ENCODE data around the gene IL1RAPL1. TPM values are rescaled to one million over a fixed set of nuclear protein-coding genes. Genes with fewer than 3 reads are reported as not detected.

IL1RAPL1 gene
- total and polyA plus RNA-seq, 4 experiments from 2014 or later = not detected

- POLR2A ChIA-PET (ENCODE audit: partially characterized antibody) = no interaction called here
- no peak overlapping the region for H3K27ac ChIP-seq (ENCODE audit: low read depth, low read length)
- CTCF ChIA-PET (ENCODE audit: partially characterized antibody) = no interaction called here
- no peak overlapping the region for H3K4me3 Mint-ChIP-seq
- no peak overlapping the region for H3K4me3 ChIP-seq (ENCODE audit: low read length in 2 of 2)
- peaks cover 0 to 3% (median 0%) of the 10 kb centered on the region in 8 donors for H3K9me3 Mint-ChIP-seq
- no peak overlapping the region for H3K27ac Mint-ChIP-seq
- H3K4me1 Mint-ChIP-seq = no peaks in the 10 kb centered on the region
- H3K36me3 Mint-ChIP-seq = no peaks in the 10 kb centered on the region
- H3K4me1 ChIP-seq (ENCODE audit: insufficient read depth, low read length) = no peaks in the 10 kb centered on the region
- no peak for DNase-seq
- no peaks in the 10 kb centered on the region for H3K36me3 ChIP-seq (ENCODE audit: insufficient read depth, low read length)
- intact Hi-C loops (cut with micrococcal nuclease) = no loop called here
- H3K9me3 ChIP-seq (ENCODE audit: control insufficient read depth in 1 of 2, low read length in 2 of 2) = no peaks in the 10 kb centered on the region
- H3K27me3 Mint-ChIP-seq = no peaks in the 10 kb centered on the region
- H3K27me3 ChIP-seq (ENCODE audit: insufficient read depth, low read length) = no peaks in the 10 kb centered on the region
These were observed 1100.4 kb downstream of the IL1RAPL1 start for GRCh38 chrX:29687687-29688086.

GRCh38 chrX:29690061-29690460 is 1102.8 kb downstream of the IL1RAPL1 start:
- no peaks in the 10 kb centered on the region for H3K9me3 ChIP-seq (ENCODE audit: control insufficient read depth in 1 of 2, low read length in 2 of 2)
- H3K4me1 ChIP-seq (ENCODE audit: insufficient read depth, low read length) = no peaks in the 10 kb centered on the region
- H3K4me3 ChIP-seq (ENCODE audit: low read length in 2 of 2) = no peak overlapping the region
- Mint-ChIP-seq H3K4me1 (no peaks in the 10 kb centered on the region), H3K36me3 (no peaks in the 10 kb centered on the region), H3K27me3 (no peaks in the 10 kb centered on the region), H3K4me3 (no peak overlapping the region), H3K9me3 (peaks cover 0 to 4% (median 0%) of the 10 kb centered on the region in 8 donors), H3K27ac (no peak overlapping the region)
- no peak overlapping the region for H3K27ac ChIP-seq (ENCODE audit: low read depth, low read length)
- ChIA-PET POLR2A (ENCODE audit: partially characterized antibody) (no interaction called here), CTCF (ENCODE audit: partially characterized antibody) (no interaction called here)
- DNase-seq = no peak
- no peaks in the 10 kb centered on the region for H3K36me3 ChIP-seq (ENCODE audit: insufficient read depth, low read length)
- H3K27me3 ChIP-seq (ENCODE audit: insufficient read depth, low read length) = no peaks in the 10 kb centered on the region
- intact Hi-C loops (cut with micrococcal nuclease) = no loop called here

- peaks cover 0 to 4% (median 0%) of the 10 kb centered on the region in 8 donors for H3K9me3 Mint-ChIP-seq
These were observed 1103.8 kb downstream of the IL1RAPL1 start for GRCh38 chrX:29691044-29691443.

GRCh38 chrX:29693912-29694311 is 1106.7 kb downstream of the IL1RAPL1 start:
- CTCF ChIA-PET (ENCODE audit: partially characterized antibody) = no interaction called here
- POLR2A ChIA-PET (ENCODE audit: partially characterized antibody) = no interaction called here

More at GRCh38 chrX:29691044-29691443, 1103.8 kb downstream of the IL1RAPL1 start:
- Mint-ChIP-seq H3K36me3 (no peaks in the 10 kb centered on the region), H3K27me3 (no peaks in the 10 kb centered on the region), H3K4me3 (no peak overlapping the region), H3K4me1 (no peaks in the 10 kb centered on the region), H3K27ac (no peak overlapping the region)
- H3K27ac ChIP-seq (ENCODE audit: low read depth, low read length) = no peak overlapping the region
- intact Hi-C loops (cut with micrococcal nuclease) = no loop called here
- CTCF ChIA-PET (ENCODE audit: partially characterized antibody) = no interaction called here
- no peaks in the 10 kb centered on the region for H3K36me3 ChIP-seq (ENCODE audit: insufficient read depth, low read length)
- no peaks in the 10 kb centered on the region for H3K4me1 ChIP-seq (ENCODE audit: insufficient read depth, low read length)
- no peaks in the 10 kb centered on the region for H3K9me3 ChIP-seq (ENCODE audit: control insufficient read depth in 1 of 2, low read length in 2 of 2)
- POLR2A ChIA-PET (ENCODE audit: partially characterized antibody) = no interaction called here
- DNase-seq = no peak
- H3K27me3 ChIP-seq (ENCODE audit: insufficient read depth, low read length) = no peaks in the 10 kb centered on the region
- no peak overlapping the region for H3K4me3 ChIP-seq (ENCODE audit: low read length in 2 of 2)

GRCh38 chrX:29699239-29699638 is 1112.0 kb downstream of the IL1RAPL1 start:
- no peaks in the 10 kb centered on the region for H3K4me1 ChIP-seq (ENCODE audit: insufficient read depth, low read length)
- Mint-ChIP-seq H3K27me3 (no peaks in the 10 kb centered on the region), H3K4me1 (no peaks in the 10 kb centered on the region), H3K36me3 (no peaks in the 10 kb centered on the region), H3K9me3 (peaks cover 0 to 8% (median 0%) of the 10 kb centered on the region in 8 donors), H3K4me3 (no peak overlapping the region), H3K27ac (no peak overlapping the region)
- no peaks in the 10 kb centered on the region for H3K36me3 ChIP-seq (ENCODE audit: insufficient read depth, low read length)
- no peaks in the 10 kb centered on the region for H3K27me3 ChIP-seq (ENCODE audit: insufficient read depth, low read length)
- CTCF ChIA-PET (ENCODE audit: partially characterized antibody) = no interaction called here
- DNase-seq = no peak
- intact Hi-C loops (cut with micrococcal nuclease) = no loop called here
- H3K4me3 ChIP-seq (ENCODE audit: low read length in 2 of 2) = no peak overlapping the region
- H3K27ac ChIP-seq (ENCODE audit: low read depth, low read length) = no peak overlapping the region
- POLR2A ChIA-PET (ENCODE audit: partially characterized antibody) = no interaction called here
- H3K9me3 ChIP-seq (ENCODE audit: control insufficient read depth in 1 of 2, low read length in 2 of 2) = no peaks in the 10 kb centered on the region

More at GRCh38 chrX:29693912-29694311, 1106.7 kb downstream of the IL1RAPL1 start:
- intact Hi-C loops (cut with micrococcal nuclease) = no loop called here
- Histone ChIP-seq H3K27ac (ENCODE audit: low read depth, low read length) (no peak overlapping the region), H3K27me3 (ENCODE audit: insufficient read depth, low read length) (no peaks in the 10 kb centered on the region), H3K36me3 (ENCODE audit: insufficient read depth, low read length) (no peaks in the 10 kb centered on the region), H3K4me3 (ENCODE audit: low read length in 2 of 2) (no peak overlapping the region), H3K4me1 (ENCODE audit: insufficient read depth, low read length) (no peaks in the 10 kb centered on the region), H3K9me3 (ENCODE audit: control insufficient read depth in 1 of 2, low read length in 2 of 2) (no peaks in the 10 kb centered on the region)
- Mint-ChIP-seq H3K27me3 (no peaks in the 10 kb centered on the region), H3K27ac (no peak overlapping the region), H3K36me3 (no peaks in the 10 kb centered on the region), H3K9me3 (peaks cover 0 to 7% (median 0%) of the 10 kb centered on the region in 8 donors), H3K4me1 (no peaks in the 10 kb centered on the region), H3K4me3 (no peak overlapping the region)
- DNase-seq = no peak

GRCh38 chrX:29707088-29707487 is 1119.8 kb downstream of the IL1RAPL1 start:
- no peaks in the 10 kb centered on the region for H3K27me3 ChIP-seq (ENCODE audit: insufficient read depth, low read length)
- no peaks in the 10 kb centered on the region for H3K4me1 ChIP-seq (ENCODE audit: insufficient read depth, low read length)
- POLR2A ChIA-PET (ENCODE audit: partially characterized antibody) = no interaction called here
- Mint-ChIP-seq H3K27ac (no peak overlapping the region), H3K4me1 (no peaks in the 10 kb centered on the region), H3K36me3 (no peaks in the 10 kb centered on the region), H3K9me3 (peaks cover 0 to 18% (median 9%) of the 10 kb centered on the region in 8 donors), H3K27me3 (no peaks in the 10 kb centered on the region), H3K4me3 (no peak overlapping the region)
- H3K27ac ChIP-seq (ENCODE audit: low read depth, low read length) = no peak overlapping the region
- no peak for DNase-seq
- no peaks in the 10 kb centered on the region for H3K9me3 ChIP-seq (ENCODE audit: control insufficient read depth in 1 of 2, low read length in 2 of 2)
- H3K4me3 ChIP-seq (ENCODE audit: low read length in 2 of 2) = no peak overlapping the region
- CTCF ChIA-PET (ENCODE audit: partially characterized antibody) = no interaction called here
- no peaks in the 10 kb centered on the region for H3K36me3 ChIP-seq (ENCODE audit: insufficient read depth, low read length)
- intact Hi-C loops (cut with micrococcal nuclease) = no loop called here

- POLR2A ChIA-PET (ENCODE audit: partially characterized antibody) = no interaction called here
- Histone ChIP-seq H3K4me3 (ENCODE audit: low read length in 2 of 2) (no peak overlapping the region), H3K36me3 (ENCODE audit: insufficient read depth, low read length) (no peaks in the 10 kb centered on the region), H3K4me1 (ENCODE audit: insufficient read depth, low read length) (no peaks in the 10 kb centered on the region), H3K27me3 (ENCODE audit: insufficient read depth, low read length) (no peaks in the 10 kb centered on the region), H3K9me3 (ENCODE audit: control insufficient read depth in 1 of 2, low read length in 2 of 2) (no peaks in the 10 kb centered on the region), H3K27ac (ENCODE audit: low read depth, low read length) (no peak overlapping the region)
- H3K4me3 Mint-ChIP-seq = no peak overlapping the region
- no peaks in the 10 kb centered on the region for H3K4me1 Mint-ChIP-seq
- no peaks in the 10 kb centered on the region for H3K36me3 Mint-ChIP-seq
- H3K9me3 Mint-ChIP-seq = peaks cover 0 to 8% (median 1%) of the 10 kb centered on the region in 8 donors
- H3K27ac Mint-ChIP-seq = no peak overlapping the region
- CTCF ChIA-PET (ENCODE audit: partially characterized antibody) = interaction anchor here (1.1 kb wide), 1 partner anchor 12 kb away, joined by 3 read pairs; no protein-coding TSS in a partner anchor
- DNase-seq = no peak
- intact Hi-C loops (cut with micrococcal nuclease) = no loop called here
- H3K27me3 Mint-ChIP-seq = no peaks in the 10 kb centered on the region
These were observed 1133.9 kb downstream of the IL1RAPL1 start for GRCh38 chrX:29721152-29721551.

- Mint-ChIP-seq H3K4me3 (no peak overlapping the region), H3K4me1 (no peaks in the 10 kb centered on the region), H3K27ac (no peak overlapping the region), H3K27me3 (no peaks in the 10 kb centered on the region), H3K9me3 (peaks cover 0 to 6% (median 0%) of the 10 kb centered on the region in 8 donors), H3K36me3 (no peaks in the 10 kb centered on the region)
- no peak for DNase-seq
- ChIA-PET POLR2A (ENCODE audit: partially characterized antibody) (no interaction called here), CTCF (ENCODE audit: partially characterized antibody) (no interaction called here)
- H3K4me1 ChIP-seq (ENCODE audit: insufficient read depth, low read length) = no peaks in the 10 kb centered on the region
- H3K27ac ChIP-seq (ENCODE audit: low read depth, low read length) = no peak overlapping the region
- intact Hi-C loops (cut with micrococcal nuclease) = no loop called here
- H3K4me3 ChIP-seq (ENCODE audit: low read length in 2 of 2) = no peak overlapping the region
- no peaks in the 10 kb centered on the region for H3K9me3 ChIP-seq (ENCODE audit: control insufficient read depth in 1 of 2, low read length in 2 of 2)
- no peaks in the 10 kb centered on the region for H3K36me3 ChIP-seq (ENCODE audit: insufficient read depth, low read length)
- H3K27me3 ChIP-seq (ENCODE audit: insufficient read depth, low read length) = no peaks in the 10 kb centered on the region
These were observed 1137.1 kb downstream of the IL1RAPL1 start for GRCh38 chrX:29724316-29724715.

Data from CD4-positive, alpha-beta memory T cell (primary cell).